DMS153 treated with DMSO at 0.1 percent for 48 hours (cell line): ENCODE results near the gene RCAN1.
A peak's percentile ranks its signal among the peaks of the same experiment; 100 is the strongest.
"Not testable (repeated sequence)": the region's sequence is repeated elsewhere in the genome, so short reads cannot be mapped to it uniquely, and the experiment has no call there.

Experiments
- DNase-seq: peaks from one replicate; lab custom pipeline; 2025; ENCODE audit not compliant: unreplicated experiment; lab: John Stamatoyannopoulos, UW

The RCAN1 gene

DNA sequence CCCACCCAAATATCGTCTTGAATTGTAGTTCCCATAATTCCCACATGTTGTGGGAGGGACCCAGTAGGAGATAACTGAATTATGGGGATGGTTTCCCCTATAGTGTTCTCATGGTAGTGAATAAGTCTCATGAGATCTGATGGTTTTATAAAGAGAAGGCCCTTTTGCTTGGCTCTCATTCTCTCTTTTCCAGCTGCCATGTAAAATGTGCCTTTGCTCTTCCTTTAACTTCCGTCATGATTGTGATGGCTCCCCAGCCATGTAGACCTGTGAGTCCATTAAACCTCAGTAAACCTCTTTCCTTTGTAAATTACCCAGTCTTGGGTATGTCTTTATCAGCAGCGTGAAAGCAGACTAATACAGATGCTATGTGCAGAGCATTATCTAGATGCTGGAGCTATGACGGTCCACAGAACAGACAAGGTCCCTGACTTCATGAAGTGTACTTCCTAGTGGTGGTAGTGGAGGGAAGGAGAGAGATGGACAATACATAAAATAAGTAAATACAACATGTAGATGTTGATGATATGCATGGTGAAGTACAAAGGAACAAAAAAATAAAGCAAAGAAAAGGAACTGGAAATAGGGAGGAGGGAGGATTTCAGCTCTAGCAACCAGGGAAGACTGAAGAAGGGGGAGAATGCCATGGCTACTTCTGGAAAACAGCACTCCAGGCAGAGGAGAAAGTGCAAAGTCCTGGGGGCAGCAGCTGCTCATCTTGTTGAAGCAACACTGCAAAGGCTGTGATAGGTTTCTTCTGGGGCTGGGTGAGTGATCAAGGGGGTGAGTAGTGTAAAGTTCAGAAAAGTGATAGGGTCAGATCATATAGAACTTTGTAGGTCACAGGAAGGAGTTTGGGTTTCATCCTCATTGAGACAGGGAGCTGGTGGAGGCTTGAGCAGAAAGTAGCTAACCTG is 6.8 kb upstream of the RCAN1 start:
- DNase-seq = no peak

DNA sequence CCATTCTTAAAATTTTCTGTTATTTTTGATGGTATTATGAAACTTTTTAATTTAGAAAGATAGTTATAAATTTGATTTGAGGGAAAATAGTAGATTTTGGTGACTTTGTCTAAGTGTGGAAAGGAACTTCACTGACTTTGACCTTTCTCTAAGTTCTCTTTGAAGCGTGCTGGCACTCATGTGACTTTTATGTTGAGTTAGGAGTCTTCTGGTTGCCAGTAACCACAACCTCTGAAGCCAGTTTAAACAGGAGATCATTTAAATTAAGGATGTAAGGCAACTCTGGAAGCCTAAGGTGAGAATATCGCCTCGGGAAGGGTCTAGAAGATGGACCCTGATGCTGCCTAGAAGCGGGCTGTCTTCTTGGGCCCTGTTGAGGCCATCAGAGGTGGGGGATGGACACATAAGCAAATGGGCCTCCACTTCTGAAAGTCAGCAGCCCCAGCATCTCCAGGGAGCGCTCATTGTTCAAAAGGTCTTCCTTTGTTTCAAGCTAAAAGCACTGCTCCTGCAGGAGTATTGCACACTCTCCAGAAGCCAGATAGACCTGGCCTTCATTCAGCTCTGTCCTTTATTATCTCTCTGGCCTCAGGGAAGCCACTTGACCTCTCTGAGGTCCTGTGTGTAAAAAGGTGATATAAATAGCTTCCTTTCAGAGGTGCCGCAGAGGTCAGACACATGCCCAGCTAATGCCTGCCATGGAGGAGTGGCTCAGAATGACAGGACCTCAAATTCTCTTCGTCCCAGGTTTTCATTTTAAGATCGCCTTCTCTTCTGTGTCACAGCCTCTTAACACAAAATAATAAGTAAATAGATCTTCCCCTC is 5.1 kb upstream of the RCAN1 start:
- no peak for DNase-seq

DNA sequence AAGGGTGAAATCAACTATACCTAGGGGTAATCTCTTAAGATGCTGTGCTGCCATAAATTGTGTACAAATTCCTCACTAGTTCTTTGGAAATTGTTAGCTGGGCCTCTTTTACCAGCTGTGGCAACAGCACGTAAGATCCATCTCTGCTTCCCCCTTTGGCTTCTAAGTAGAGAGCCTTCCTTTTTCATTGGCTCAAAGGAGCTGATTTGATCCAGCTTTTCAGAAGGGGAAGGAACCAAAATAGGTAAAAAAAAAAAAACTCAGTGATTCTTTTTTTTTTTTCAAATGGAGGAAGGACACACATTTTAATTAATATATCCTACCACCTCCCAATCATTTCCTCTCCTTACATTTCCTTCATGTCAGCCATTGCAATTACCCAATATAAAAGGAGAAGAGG is 4.0 kb upstream of the RCAN1 start:
- DNase-seq = no peak

- no peak for DNase-seq
Observed at GRCh38 chr21:34617753-34618339, 2.9 kb upstream of the RCAN1 start.

GRCh38 chr21:34615487-34615814 is 538 bp upstream of the RCAN1 start:
- DNase-seq = no peak

- DNase-seq = no peak
Observed at GRCh38 chr21:34613679-34614627, 960 bp downstream of the RCAN1 start.

DNA sequence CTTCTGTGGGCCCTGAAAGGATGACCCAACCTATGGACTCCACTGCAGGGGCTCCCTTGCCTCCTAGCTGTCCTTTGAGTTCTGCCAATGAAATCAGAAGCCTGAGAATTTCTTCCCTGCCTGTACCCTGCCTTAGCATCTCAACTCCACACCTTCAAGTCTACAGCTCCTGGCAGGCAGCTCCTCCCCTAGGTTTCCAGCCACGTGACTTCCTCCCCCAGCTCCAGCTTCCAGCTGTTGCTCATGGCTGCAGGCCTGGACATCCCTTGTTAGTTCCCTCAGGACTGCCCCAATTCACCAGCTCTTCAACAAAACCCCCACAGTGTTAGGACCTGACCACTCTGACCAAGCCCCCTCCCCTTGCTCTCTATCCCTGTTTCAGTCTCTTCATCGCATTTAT is 2.4 kb downstream of the RCAN1 start:
- DNase-seq = no peak

- no peak for DNase-seq
Observed at GRCh38 chr21:34612056-34612455, 2.9 kb downstream of the RCAN1 start.

DNA sequence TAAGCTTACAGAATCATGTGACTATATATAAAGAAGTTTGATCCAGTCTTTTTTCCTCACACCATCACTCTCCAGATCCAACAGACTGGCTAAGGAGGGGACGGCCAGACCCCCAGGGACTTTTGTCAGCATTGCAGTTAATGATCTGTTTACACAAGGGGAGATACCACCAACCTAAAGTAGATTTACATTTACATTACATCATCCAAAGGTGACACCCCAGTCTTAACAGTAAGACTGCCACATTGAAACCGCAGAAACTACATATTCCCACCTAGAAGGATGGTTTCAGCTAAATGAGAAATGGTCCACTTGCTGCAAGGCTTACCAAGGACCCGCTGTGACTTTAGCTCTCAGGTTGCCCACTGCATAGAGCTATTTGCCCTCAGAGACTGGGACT is 3.4 kb downstream of the RCAN1 start:
- DNase-seq = no peak

- DNase-seq = no peak
Observed at GRCh38 chr21:34609933-34610549, 4.9 kb downstream of the RCAN1 start.

DNA sequence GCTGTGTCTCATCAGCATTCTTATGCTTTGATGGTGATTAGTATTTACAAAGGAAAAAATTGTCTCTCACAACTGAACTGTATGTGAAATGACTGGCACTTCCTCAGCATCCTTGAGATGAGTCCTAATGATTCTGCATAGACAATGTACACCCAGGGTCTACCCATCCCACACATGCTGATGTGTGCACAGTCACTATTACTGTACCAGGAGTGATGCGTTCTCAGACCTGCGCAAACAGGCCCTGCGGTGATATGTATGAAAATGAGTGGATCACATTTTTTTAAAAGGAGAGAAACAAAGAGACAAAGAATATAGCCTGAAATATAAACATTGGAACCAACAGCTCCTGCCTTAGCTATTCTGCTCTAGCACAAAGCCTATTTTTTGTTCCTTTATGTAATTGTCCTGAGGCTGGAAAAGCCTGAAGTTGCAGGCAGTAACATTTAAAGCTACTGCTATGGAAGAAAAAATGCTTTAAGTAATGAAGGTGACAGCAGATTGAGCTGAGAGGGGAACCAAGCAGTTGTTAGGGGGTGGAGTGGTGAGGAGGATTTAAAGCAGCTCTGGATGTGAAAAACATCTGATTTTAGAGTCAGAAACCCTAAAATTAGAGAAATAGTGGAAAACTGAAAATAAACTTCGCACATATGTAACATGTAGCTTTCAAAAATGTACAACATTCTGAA is 5.5 kb downstream of the RCAN1 start:
- DNase-seq = no peak

DNA sequence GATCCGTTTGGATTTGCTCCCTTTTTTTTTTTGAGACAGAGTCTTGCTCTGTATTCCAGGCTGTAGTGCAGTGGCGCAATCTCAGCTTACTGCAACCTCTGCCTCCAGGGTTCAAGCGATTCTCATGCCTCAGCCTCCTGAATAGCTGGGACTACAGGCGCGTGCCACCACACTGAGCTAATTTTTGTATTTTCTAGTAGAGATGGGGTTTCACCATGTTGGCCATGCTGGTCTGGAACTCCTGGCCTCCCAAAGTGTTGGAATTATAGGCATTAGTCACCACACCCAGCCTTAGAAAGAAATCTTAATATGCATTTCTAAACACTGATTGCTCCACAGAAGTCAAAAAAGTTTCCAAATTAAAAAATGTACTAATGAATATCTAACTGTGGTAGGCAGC is 7.5 kb downstream of the RCAN1 start:
- DNase-seq = not testable (repeated sequence)

DNA sequence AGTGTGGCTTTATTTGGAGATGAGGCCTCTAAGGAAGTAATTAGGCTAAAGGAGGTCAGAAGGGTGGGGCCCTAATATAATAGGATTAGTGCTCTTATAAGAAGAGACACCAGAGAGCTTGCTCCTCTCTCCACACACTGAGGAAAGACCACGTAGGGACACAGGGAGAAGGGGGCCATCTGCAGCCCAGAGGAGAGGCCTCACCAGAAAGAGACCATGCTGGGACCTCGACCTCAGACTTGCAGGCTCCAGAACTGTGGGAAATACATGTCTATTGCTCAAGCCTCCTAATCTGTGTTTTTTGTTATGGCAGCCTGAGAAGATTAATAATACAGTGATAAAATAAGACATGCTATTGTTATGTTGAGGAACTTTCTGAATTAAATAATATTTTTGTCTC is 8.3 kb downstream of the RCAN1 start:
- no peak for DNase-seq

- no peak for DNase-seq
Observed at GRCh38 chr21:34606051-34606450, 8.9 kb downstream of the RCAN1 start.

GRCh38 chr21:34604956-34605355 is 10.0 kb downstream of the RCAN1 start:
- DNase-seq = not testable (repeated sequence)

GRCh38 chr21:34604556-34604955 is 10.4 kb downstream of the RCAN1 start:
- DNase-seq = no peak

- DNase-seq = no peak
Observed at GRCh38 chr21:34603710-34604057, 11.2 kb downstream of the RCAN1 start.

- peak; percentile 92 for DNase-seq
Observed at GRCh38 chr21:34603002-34603709, 11.8 kb downstream of the RCAN1 start.

GRCh38 chr21:34602061-34602460 is 12.9 kb downstream of the RCAN1 start:
- no peak for DNase-seq
